HFFc6 (cell line): Measurements from ENCODE around the gene VWF. TPM values are rescaled to one million over a fixed set of nuclear protein-coding genes. Genes with fewer than 3 reads are reported as not detected.

Experiments used
- DNase-seq: peaks from one replicate; pipeline ENCODE4 v3.0.0-alpha.2; 2018
- H3K27ac Mint-ChIP-seq: 2 replicates; pipeline ENCODE4 v1.8.0; 2020; ENCODE audit warnings: mild to moderate bottlenecking, mixed read lengths
- H3K27me3 Mint-ChIP-seq: 2 replicates; pipeline ENCODE4 v1.8.0; 2021; ENCODE audit warnings: mild to moderate bottlenecking, moderate library complexity, mixed read lengths; ENCODE audit not compliant: insufficient read depth
- H3K36me3 Mint-ChIP-seq: 2 replicates; pipeline ENCODE4 v1.8.0; 2021; ENCODE audit warnings: low read depth, mixed read lengths
- H3K4me1 Mint-ChIP-seq: 2 replicates; pipeline ENCODE4 v1.8.0; 2020; ENCODE audit warnings: low read depth, mixed read lengths
- H3K4me3 Mint-ChIP-seq: 2 replicates; pipeline ENCODE4 v1.8.0; 2020; ENCODE audit warnings: mild to moderate bottlenecking, moderate library complexity, mixed read lengths
- H3K9me3 Mint-ChIP-seq: 2 replicates; pipeline ENCODE4 v1.8.0; 2020; ENCODE audit warnings: mild to moderate bottlenecking, mixed read lengths
- CTCF ChIP-seq: fragments of 200-600 bp; sonication (generic); IDR thresholded peaks from 2 replicates; pipeline ENCODE4 v1.5.0; 2021; ENCODE audit warnings: antibody characterized with exemption, mild to moderate bottlenecking
- total RNA-seq, 6 experiments: library from RNA; stranded (reverse); fragmentation: NEBNext Ultra II Directional; extraction: Animal tissue kit (Norgen Biotek cat#: 25700); gene quantifications; 2 replicates in 1 of 6; 3 replicates in 5 of 6; pipeline ENCODE4 v1.2.3, GENCODE V29; 2021

The VWF gene
- total RNA-seq, 6 experiments from 2014 or later, result 0.02 to 0.25 (median 0.10) TPM

DNA sequence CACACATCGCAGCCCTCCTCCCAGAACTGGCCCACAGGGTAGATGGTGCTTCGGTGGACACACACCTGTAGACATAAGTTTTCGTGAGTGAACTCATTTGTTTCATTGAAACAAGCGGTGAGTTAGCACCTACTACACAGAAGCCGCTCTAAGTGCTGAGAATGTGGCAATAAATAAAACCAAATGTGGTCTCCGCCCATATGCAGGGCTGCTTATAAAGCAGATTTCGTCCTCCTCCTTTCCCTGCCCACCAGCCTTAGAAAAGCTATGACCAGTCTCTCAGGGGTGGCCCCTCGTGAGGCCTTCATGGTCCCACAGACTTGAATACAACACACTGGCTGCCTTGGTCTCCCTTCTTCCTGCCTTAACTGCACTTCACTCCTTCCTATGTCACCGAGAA is 148.3 kb downstream of the VWF start:
- no peak for DNase-seq
- Mint-ChIP-seq H3K27ac (no peak overlapping the region), H3K36me3 (no peaks in the 10 kb centered on the region), H3K4me1 (no peaks in the 10 kb centered on the region), H3K9me3 (no peaks in the 10 kb centered on the region), H3K27me3 (peaks cover 57% of the 10 kb centered on the region), H3K4me3 (no peak overlapping the region)
- no peak for TF ChIP-seq CTCF

- peaks cover 61% of the 10 kb centered on the region for H3K27me3 Mint-ChIP-seq
Observed at GRCh38 chr12:5973461-5974115, 150.9 kb downstream of the VWF start.

DNA sequence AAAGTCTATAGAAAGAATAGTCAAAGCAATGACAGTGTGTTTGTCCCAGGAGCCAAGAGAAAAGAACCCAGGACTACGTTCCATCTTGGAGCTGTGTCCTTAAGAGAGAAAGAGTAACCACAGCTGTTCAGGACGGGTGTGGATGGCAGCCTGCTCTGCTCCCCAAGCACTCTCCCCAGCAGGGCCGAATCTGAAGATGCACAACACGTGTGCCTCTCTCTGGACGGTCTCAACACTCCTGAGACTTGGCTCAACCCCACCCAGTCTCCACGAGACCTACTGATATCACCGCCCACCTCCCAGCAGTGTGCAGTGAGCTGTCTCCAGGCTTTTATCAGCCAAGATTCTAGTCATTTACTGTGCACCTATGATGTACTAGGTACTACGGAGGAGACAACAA is 152.1 kb downstream of the VWF start:
- no peak for DNase-seq
- no peaks in the 10 kb centered on the region for H3K36me3 Mint-ChIP-seq
- no peaks in the 10 kb centered on the region for H3K4me1 Mint-ChIP-seq
- H3K27ac Mint-ChIP-seq, result no peak overlapping the region
- no peaks in the 10 kb centered on the region for H3K9me3 Mint-ChIP-seq
- no peak for TF ChIP-seq CTCF
- no peak overlapping the region for H3K4me3 Mint-ChIP-seq
- H3K27me3 Mint-ChIP-seq, result peaks cover 69% of the 10 kb centered on the region

More at GRCh38 chr12:5973461-5974115, 150.9 kb downstream of the VWF start:
- TF ChIP-seq CTCF, result no peak
- H3K4me1 Mint-ChIP-seq, result no peaks in the 10 kb centered on the region
- H3K9me3 Mint-ChIP-seq, result no peaks in the 10 kb centered on the region
- no peak overlapping the region for H3K27ac Mint-ChIP-seq
- DNase-seq, result no peak
- no peak overlapping the region for H3K4me3 Mint-ChIP-seq
- H3K36me3 Mint-ChIP-seq, result no peaks in the 10 kb centered on the region

GRCh38 chr12:5971194-5971850 is 153.1 kb downstream of the VWF start:
- Mint-ChIP-seq H3K27ac (no peak overlapping the region), H3K36me3 (no peaks in the 10 kb centered on the region), H3K27me3 (peaks cover 70% of the 10 kb centered on the region)

DNA sequence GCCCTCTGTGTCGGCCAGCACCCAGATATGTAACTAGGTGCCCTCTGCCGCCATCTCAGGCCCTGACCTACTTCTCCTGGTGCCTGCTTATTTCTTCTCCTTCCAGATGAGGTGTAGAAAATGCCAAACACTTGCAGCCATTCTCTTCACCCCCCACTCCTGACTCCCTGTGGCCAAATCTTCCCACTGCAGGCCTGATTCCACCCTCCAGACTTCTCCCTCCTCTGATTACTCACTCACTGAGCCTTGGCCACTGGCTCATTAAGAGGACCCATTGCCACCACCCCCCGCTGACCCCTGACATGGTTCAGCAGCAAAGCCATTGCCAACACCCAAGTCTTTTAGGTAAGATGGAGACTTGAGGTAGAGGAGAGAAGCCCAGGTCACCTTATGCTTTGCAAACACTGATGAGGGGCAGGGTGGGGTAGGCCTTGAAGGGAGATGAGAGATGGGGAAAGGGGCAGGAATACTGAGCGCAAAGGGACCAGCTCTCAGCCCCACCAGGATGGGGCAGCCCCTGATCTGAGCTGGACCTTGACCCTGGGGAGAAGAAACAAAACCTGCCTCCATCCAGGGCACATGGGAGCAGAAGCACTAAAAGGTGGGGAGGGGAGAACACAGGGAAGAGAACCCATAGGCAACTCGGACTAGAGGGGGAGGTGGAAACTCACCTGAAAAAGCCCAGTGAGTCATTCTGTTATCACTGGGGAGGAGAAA is 154.3 kb downstream of the VWF start:
- H3K4me1 Mint-ChIP-seq, result no peaks in the 10 kb centered on the region
- peak; percentile 31; the same call in 1 of the 2 replicates for TF ChIP-seq CTCF

More at GRCh38 chr12:5971194-5971850, 153.1 kb downstream of the VWF start:
- Mint-ChIP-seq H3K4me1 (no peaks in the 10 kb centered on the region), H3K9me3 (no peaks in the 10 kb centered on the region), H3K4me3 (no peak overlapping the region)
- DNase-seq, result no peak
- TF ChIP-seq CTCF, result no peak

More for the DNA sequence above, 154.3 kb downstream of the VWF start:
- DNase-seq, result peak; percentile 14
- Mint-ChIP-seq H3K9me3 (no peaks in the 10 kb centered on the region), H3K27ac (no peak overlapping the region), H3K4me3 (no peak overlapping the region), H3K27me3 (peaks cover 69% of the 10 kb centered on the region), H3K36me3 (no peaks in the 10 kb centered on the region)
